ENCODE results near the gene STOM.

STOM gene

GRCh38 chr9:121386442-121387175, 16.6 kb upstream of the STOM start:
- H3K27ac Mint-ChIP-seq = no peak overlapping the region
- H3K4me1 Mint-ChIP-seq (ENCODE audit: low read depth) = peaks cover 5% of the 10 kb centered on the region
- no peaks in the 10 kb centered on the region for H3K27me3 Mint-ChIP-seq
- H3K4me3 Mint-ChIP-seq = no peak overlapping the region
- intact Hi-C loops (cut with micrococcal nuclease) = no loop called here
- H3K9me3 Mint-ChIP-seq = no peaks in the 10 kb centered on the region
- no peaks in the 10 kb centered on the region for H3K36me3 Mint-ChIP-seq (ENCODE audit: low read depth)

GRCh38 chr9:121383715-121384114, 13.7 kb upstream of the STOM start:
- H3K27me3 Mint-ChIP-seq = no peaks in the 10 kb centered on the region
- peaks cover 5% of the 10 kb centered on the region for H3K36me3 Mint-ChIP-seq (ENCODE audit: low read depth)
- intact Hi-C loops (cut with micrococcal nuclease) = no loop called here
- peaks cover 5% of the 10 kb centered on the region for H3K4me1 Mint-ChIP-seq (ENCODE audit: low read depth)
- no peak overlapping the region for H3K27ac Mint-ChIP-seq
- H3K9me3 Mint-ChIP-seq = no peaks in the 10 kb centered on the region
- H3K4me3 Mint-ChIP-seq = no peak overlapping the region

- no peaks in the 10 kb centered on the region for H3K27me3 Mint-ChIP-seq
Observed at GRCh38 chr9:121380846-121381245, 10.8 kb upstream of the STOM start.

GRCh38 chr9:121376214-121376830, 6.3 kb upstream of the STOM start:
- H3K4me3 Mint-ChIP-seq = no peak overlapping the region
- H3K4me1 Mint-ChIP-seq (ENCODE audit: low read depth) = peaks cover 15% of the 10 kb centered on the region
- no peak overlapping the region for H3K27ac Mint-ChIP-seq
- peaks cover 17% of the 10 kb centered on the region for H3K36me3 Mint-ChIP-seq (ENCODE audit: low read depth)
- intact Hi-C loops (cut with micrococcal nuclease) = loop anchor here (5.0 kb wide), 1 partner anchor 54 kb away; no protein-coding TSS in a partner anchor
- peaks cover 8% of the 10 kb centered on the region for H3K9me3 Mint-ChIP-seq
- H3K27me3 Mint-ChIP-seq = no peaks in the 10 kb centered on the region

More at GRCh38 chr9:121380846-121381245, 10.8 kb upstream of the STOM start:
- intact Hi-C loops (cut with micrococcal nuclease) = no loop called here
- H3K36me3 Mint-ChIP-seq (ENCODE audit: low read depth) = peaks cover 17% of the 10 kb centered on the region
- no peak overlapping the region for H3K27ac Mint-ChIP-seq
- H3K9me3 Mint-ChIP-seq = peaks cover 8% of the 10 kb centered on the region
- H3K4me1 Mint-ChIP-seq (ENCODE audit: low read depth) = peaks cover 5% of the 10 kb centered on the region
- H3K4me3 Mint-ChIP-seq = no peak overlapping the region

- H3K27me3 Mint-ChIP-seq = no peaks in the 10 kb centered on the region
- peaks cover 20% of the 10 kb centered on the region for H3K36me3 Mint-ChIP-seq (ENCODE audit: low read depth)
- no peak overlapping the region for H3K4me3 Mint-ChIP-seq
- peaks cover 7% of the 10 kb centered on the region for H3K9me3 Mint-ChIP-seq
- H3K27ac Mint-ChIP-seq = no peak overlapping the region
- intact Hi-C loops (cut with micrococcal nuclease) = loop anchor here (5.0 kb wide), 2 partner anchors 36 to 161 kb away; no protein-coding TSS in a partner anchor
- peaks cover 30% of the 10 kb centered on the region for H3K4me1 Mint-ChIP-seq (ENCODE audit: low read depth)
Observed at GRCh38 chr9:121373011-121373729, 3.1 kb upstream of the STOM start.

- Mint-ChIP-seq H3K36me3 (ENCODE audit: low read depth) (peaks cover 14% of the 10 kb centered on the region), H3K27me3 (no peaks in the 10 kb centered on the region), H3K4me3 (no peak overlapping the region), H3K9me3 (no peaks in the 10 kb centered on the region), H3K27ac (no peak overlapping the region), H3K4me1 (ENCODE audit: low read depth) (peaks cover 35% of the 10 kb centered on the region)
- intact Hi-C loops (cut with micrococcal nuclease) = loop anchor here (5.0 kb wide), 2 partner anchors 35 to 160 kb away; no protein-coding TSS in a partner anchor
Observed at GRCh38 chr9:121372239-121373010, 2.4 kb upstream of the STOM start.

GRCh38 chr9:121371495-121372061, 1.5 kb upstream of the STOM start:
- Mint-ChIP-seq H3K27me3 (no peaks in the 10 kb centered on the region), H3K36me3 (ENCODE audit: low read depth) (peaks cover 18% of the 10 kb centered on the region), H3K27ac (peak overlapping the region; percentile 95), H3K9me3 (no peaks in the 10 kb centered on the region), H3K4me3 (peak overlapping the region; percentile 47), H3K4me1 (ENCODE audit: low read depth) (peaks cover 43% of the 10 kb centered on the region)
- intact Hi-C loops (cut with micrococcal nuclease) = loop anchor here (5.0 kb wide), 2 partner anchors 34 to 159 kb away; no protein-coding TSS in a partner anchor

- peaks cover 56% of the 10 kb centered on the region for H3K4me1 Mint-ChIP-seq (ENCODE audit: low read depth)
- no peaks in the 10 kb centered on the region for H3K27me3 Mint-ChIP-seq
- no peaks in the 10 kb centered on the region for H3K9me3 Mint-ChIP-seq
Observed at GRCh38 chr9:121368745-121369144, 1.3 kb downstream of the STOM start.

GRCh38 chr9:121368138-121368522, 1.9 kb downstream of the STOM start:
- no peaks in the 10 kb centered on the region for H3K27me3 Mint-ChIP-seq
- H3K4me1 Mint-ChIP-seq (ENCODE audit: low read depth) = peaks cover 58% of the 10 kb centered on the region
- H3K27ac Mint-ChIP-seq = peak overlapping the region; percentile 95
- intact Hi-C loops (cut with micrococcal nuclease) = no loop called here
- H3K4me3 Mint-ChIP-seq = peak overlapping the region; percentile 91
- no peaks in the 10 kb centered on the region for H3K9me3 Mint-ChIP-seq
- peaks cover 18% of the 10 kb centered on the region for H3K36me3 Mint-ChIP-seq (ENCODE audit: low read depth)

More at GRCh38 chr9:121368745-121369144, 1.3 kb downstream of the STOM start:
- Mint-ChIP-seq H3K4me3 (peak overlapping the region; percentile 91), H3K27ac (peak overlapping the region; percentile 95), H3K36me3 (ENCODE audit: low read depth) (peaks cover 18% of the 10 kb centered on the region)
- intact Hi-C loops (cut with micrococcal nuclease) = no loop called here

GRCh38 chr9:121367306-121368137, 2.5 kb downstream of the STOM start:
- Mint-ChIP-seq H3K36me3 (ENCODE audit: low read depth) (peaks cover 18% of the 10 kb centered on the region), H3K4me1 (ENCODE audit: low read depth) (peaks cover 60% of the 10 kb centered on the region), H3K9me3 (no peaks in the 10 kb centered on the region), H3K4me3 (peak overlapping the region; percentile 91), H3K27me3 (no peaks in the 10 kb centered on the region), H3K27ac (peak overlapping the region; percentile 95)
- intact Hi-C loops (cut with micrococcal nuclease) = no loop called here

GRCh38 chr9:121366611-121367192, 3.3 kb downstream of the STOM start:
- intact Hi-C loops (cut with micrococcal nuclease) = no loop called here

GRCh38 chr9:121365564-121365963, 4.5 kb downstream of the STOM start:
- Mint-ChIP-seq H3K36me3 (ENCODE audit: low read depth) (peaks cover 17% of the 10 kb centered on the region), H3K4me3 (no peak overlapping the region), H3K27ac (peak overlapping the region; percentile 9), H3K4me1 (ENCODE audit: low read depth) (peaks cover 45% of the 10 kb centered on the region), H3K27me3 (no peaks in the 10 kb centered on the region), H3K9me3 (no peaks in the 10 kb centered on the region)
- intact Hi-C loops (cut with micrococcal nuclease) = no loop called here

More at GRCh38 chr9:121366611-121367192, 3.3 kb downstream of the STOM start:
- no peaks in the 10 kb centered on the region for H3K9me3 Mint-ChIP-seq
- H3K4me1 Mint-ChIP-seq (ENCODE audit: low read depth) = peaks cover 55% of the 10 kb centered on the region
- no peak overlapping the region for H3K4me3 Mint-ChIP-seq
- no peaks in the 10 kb centered on the region for H3K27me3 Mint-ChIP-seq
- H3K27ac Mint-ChIP-seq = no peak overlapping the region
- H3K36me3 Mint-ChIP-seq (ENCODE audit: low read depth) = peaks cover 18% of the 10 kb centered on the region

Data from dendritic cell treated with granulocyte-macrophage colony-stimulating factor and Interleukin-4, amounts not matched to agents 40 ng/mL and 50 ng/mL, for 4 days (primary cell).